NT2/D1 (cell line): Measurements from ENCODE around the gene SNCG.

Source experiments
- SUZ12 ChIP-seq: IDR thresholded peaks from 2 replicates; pipeline ENCODE4 v1.6.1; 2011; ENCODE audit not compliant: insufficient read length, insufficient read depth; ENCODE audit errors: extremely low read depth
- YY1 ChIP-seq: IDR thresholded peaks from 2 replicates; pipeline ENCODE4 v1.6.1; 2011; ENCODE audit not compliant: insufficient read length, insufficient read depth
- ZNF274 ChIP-seq: IDR thresholded peaks from 2 replicates; pipeline ENCODE4 v1.6.1; 2011; ENCODE audit warnings: mild to moderate bottlenecking, low read depth, low read length

GRCh38 chr10:86936661-86937501, 21.5 kb upstream of the SNCG start:
- no peak for TF ChIP-seq YY1
- TF ChIP-seq ZNF274: no peak
- no peak for TF ChIP-seq SUZ12
